OCI-LY7 (cell line): ENCODE measurements around the gene APELA. TPM values are rescaled to one million over a fixed set of nuclear protein-coding genes. Genes with fewer than 3 reads are reported as not detected.

Experiments used
- BruUV-seq: library from RNA; stranded (reverse); fragments of 400-500 nt; replicated peaks from 2 replicates; lab custom pipeline; 2021; lab: Mats Ljungman, UMichigan
- CTCF ChIA-PET: fragments of 300-600 bp; sonication (Branson Sonifier 250); formaldehyde crosslinking; loops from one replicate; lab custom pipeline; 2022; ENCODE audit warnings: antibody characterized with exemption; ENCODE audit not compliant: unreplicated experiment; lab: Charles Lee
- POLR2A ChIA-PET: fragments of 300-600 bp; sonication (Branson Sonifier 250); formaldehyde crosslinking; loops from one replicate; lab custom pipeline; 2022; ENCODE audit warnings: antibody characterized with exemption; lab: Charles Lee
- DNase-seq: peaks from one replicate; pipeline ENCODE4 v3.0.0-alpha.2; 2015; ENCODE audit warnings: low spot score
- H2AFZ ChIP-seq: fragments of 200-600 bp; sonication (generic), shearing (Covaris generic); 2 replicates; pipeline ENCODE4 v1.6.1; 2014; ENCODE audit warnings: mild to moderate bottlenecking, antibody characterized with exemption, low read length, moderate library complexity
- H3K27ac ChIP-seq: fragments of 200-600 bp; sonication (generic); 2 replicates; pipeline ENCODE4 v1.5.1; 2014; ENCODE audit warnings: mixed run types, low read depth, mild to moderate bottlenecking, moderate library complexity, low read length, inconsistent platforms; ENCODE audit not compliant: poor library complexity, severe bottlenecking
- H3K36me3 ChIP-seq: fragments of 200-600 bp; sonication (generic); 2 replicates; pipeline ENCODE4 v1.6.1; 2014; ENCODE audit warnings: mild to moderate bottlenecking, antibody characterized with exemption, low read length, moderate library complexity, mixed read lengths; ENCODE audit not compliant: insufficient read depth
- H3K4me1 ChIP-seq: fragments of 200-600 bp; sonication (generic); 2 replicates; pipeline ENCODE4 v1.5.1; 2014; ENCODE audit warnings: mild to moderate bottlenecking, low read length; ENCODE audit not compliant: insufficient read depth, poor library complexity, severe bottlenecking
- H3K4me2 ChIP-seq: fragments of 200-600 bp; sonication (generic); 2 replicates; pipeline ENCODE4 v1.6.1; 2014; ENCODE audit warnings: mild to moderate bottlenecking, low read length
- H3K4me3 ChIP-seq: fragments of 200-600 bp; sonication (generic); 2 replicates; pipeline ENCODE4 v1.5.1; 2014; ENCODE audit warnings: mild to moderate bottlenecking, low read depth, low read length; ENCODE audit not compliant: poor library complexity, severe bottlenecking
- H3K79me2 ChIP-seq: fragments of 200-600 bp; sonication (generic); 2 replicates; pipeline ENCODE4 v1.6.1; 2016; ENCODE audit warnings: low read depth, mild to moderate bottlenecking, low read length, moderate library complexity, mixed read lengths; ENCODE audit not compliant: insufficient read depth
- H3K9me2 ChIP-seq: fragments of 200-600 bp; sonication (generic); 2 replicates; pipeline ENCODE4 v1.6.1; 2016; ENCODE audit warnings: mild to moderate bottlenecking, low read length, mixed read lengths; ENCODE audit not compliant: insufficient read depth
- H3K9me3 ChIP-seq: fragments of 200-600 bp; sonication (generic); 2 replicates; pipeline ENCODE4 v1.6.1; 2014; ENCODE audit warnings: mild to moderate bottlenecking, mixed run types, low read length, mixed read lengths
- H4K20me1 ChIP-seq: fragments of 200-600 bp; sonication (generic); 2 replicates; pipeline ENCODE4 v1.6.1; 2014; ENCODE audit warnings: mild to moderate bottlenecking, antibody characterized with exemption, low read length, moderate library complexity, mixed read lengths; ENCODE audit not compliant: insufficient read depth
- CTCF ChIP-seq: fragments of 200-600 bp; sonication (generic); conservative IDR thresholded peaks from 2 replicates; pipeline ENCODE4 v1.5.1; 2014; ENCODE audit warnings: mild to moderate bottlenecking, antibody characterized with exemption, low read length, moderate library complexity, mixed read lengths
- EZH2phosphoT487 ChIP-seq: fragments of 200-600 bp; sonication (generic); IDR thresholded peaks from 2 replicates; pipeline ENCODE4 v1.6.1; 2018; ENCODE audit warnings: low read depth, borderline replicate concordance, mild to moderate bottlenecking, mixed run types, antibody characterized with exemption, low read length, moderate library complexity, mixed read lengths
- intact Hi-C: fragments of 100-400 bp; cut with micrococcal nuclease; formaldehyde crosslinking; loops from one replicate; pipeline ENCODE4 v1.10.0; 2022; ENCODE audit not compliant: unreplicated experiment
- total RNA-seq, 2 experiments: library from RNA; depleted of rRNA in 1 of 2; stranded (reverse); fragments of >200 nt in 1 of 2; shearing (Covaris generic) in 1 of 2; gene quantifications; 2 replicates each; pipeline ENCODE4 v1.2.3, GENCODE V29; 2014 to 2022

The APELA gene
- total RNA-seq, 2 experiments from 2014 or later: not detected

- DNase-seq: no peak
- H3K27ac ChIP-seq: no peak overlapping the region
- no peak overlapping the region for H3K4me2 ChIP-seq
- ChIA-PET POLR2A (interaction anchor here (0.6 kb wide), 1 partner anchor 117 kb away, joined by 3 read pairs; no protein-coding TSS in a partner anchor), CTCF (no interaction called here)
- H2AFZ ChIP-seq: no peak overlapping the region
- no peaks in the 10 kb centered on the region for H4K20me1 ChIP-seq
- TF ChIP-seq CTCF (no peak), EZH2phosphoT487 (no peak)
- H3K4me3 ChIP-seq: no peak overlapping the region
- H3K9me3 ChIP-seq: no peaks in the 10 kb centered on the region
- peaks cover 3% of the 10 kb centered on the region for H3K4me1 ChIP-seq
- intact Hi-C loops: loop anchor here (10.0 kb wide), 1 partner anchor 382 kb away; the partner anchor contains the start of gene MSMO1
- H3K9me2 ChIP-seq: no peaks in the 10 kb centered on the region
- no TSS peak for BruUV-seq
- no peaks in the 10 kb centered on the region for H3K79me2 ChIP-seq
- no peaks in the 10 kb centered on the region for H3K36me3 ChIP-seq
These were observed 66.2 kb downstream of the APELA start for GRCh38 chr4:164943192-164943591.

GRCh38 chr4:164945146-164945545 is 68.2 kb downstream of the APELA start:
- CTCF ChIA-PET: no interaction called here
- H3K9me3 ChIP-seq: no peaks in the 10 kb centered on the region
- no peaks in the 10 kb centered on the region; the same call in 1 of the 2 replicates for H3K9me2 ChIP-seq
- H3K36me3 ChIP-seq: no peaks in the 10 kb centered on the region
- intact Hi-C loops: loop anchor here (10.0 kb wide), 1 partner anchor 380 kb away; the partner anchor contains the start of gene MSMO1
- DNase-seq: no peak
- H2AFZ ChIP-seq: no peak overlapping the region
- no peak overlapping the region for H3K27ac ChIP-seq
- no TSS peak for BruUV-seq
- H3K4me1 ChIP-seq: peaks cover 22% of the 10 kb centered on the region
- TF ChIP-seq EZH2phosphoT487 (no peak), CTCF (no peak)
- no peaks in the 10 kb centered on the region for H4K20me1 ChIP-seq
- H3K4me3 ChIP-seq: no peak overlapping the region
- POLR2A ChIA-PET: interaction anchor here (1.8 kb wide), 1 partner anchor 10 kb away, joined by 4 read pairs; no protein-coding TSS in a partner anchor
- no peaks in the 10 kb centered on the region for H3K79me2 ChIP-seq
- no peak overlapping the region for H3K4me2 ChIP-seq

- CTCF ChIA-PET: interaction anchor here (1.0 to 1.2 kb wide), 2 partner anchors 9 to 10 kb away, joined by 3 read pairs; no protein-coding TSS in a partner anchor
- TF ChIP-seq CTCF (no peak), EZH2phosphoT487 (no peak)
- Histone ChIP-seq H3K36me3 (no peaks in the 10 kb centered on the region), H3K4me2 (no peak overlapping the region), H2AFZ (no peak overlapping the region), H3K27ac (no peak overlapping the region), H3K4me1 (peaks cover 24% of the 10 kb centered on the region), H3K79me2 (no peaks in the 10 kb centered on the region), H3K4me3 (no peak overlapping the region), H4K20me1 (no peaks in the 10 kb centered on the region), H3K9me2 (no peaks in the 10 kb centered on the region; the same call in 1 of the 2 replicates), H3K9me3 (no peaks in the 10 kb centered on the region)
- no TSS peak for BruUV-seq
- no peak for DNase-seq
- intact Hi-C loops: loop anchor here (10.0 kb wide), 1 partner anchor 378 kb away; the partner anchor contains the start of gene MSMO1
- POLR2A ChIA-PET: interaction anchor here (1.3 to 4.6 kb wide), 4 partner anchors 9 to 30 kb away, joined by 6 to 38 read pairs (median 16); partner anchors contain the start of gene TRIM61
These were observed 69.8 kb downstream of the APELA start for GRCh38 chr4:164946810-164947209.
